Heart left ventricle (tissue), 13 donors: ENCODE results near the gene CCL20.
A peak's percentile ranks its signal among the peaks of the same experiment; 100 is the strongest.

ENCODE experiments used
- POLR2A ChIP-seq, 2 donors: fragments of 450-650 bp; IDR thresholded peaks; one replicate each; pipeline ENCODE4 v1.6.1; 2017; ENCODE audit warnings: antibody characterized with exemption in 2 of 2, mild to moderate bottlenecking in 2 of 2, moderate library complexity in 2 of 2
- TF ChIP-seq, protein P1 (sequence below), 12 donors: fragments of 200-600 bp; sonication (generic) in 4 of 12; IDR thresholded peaks; one replicate each; pipeline versions ENCODE4 v1.5.0 to v1.8.0; 2018 to 2022; ENCODE audit warnings: antibody characterized with exemption in 12 of 12, mild to moderate bottlenecking in 5 of 12
- donor health status: ischemic (EF 13 %, LVEDD 7.1; RV severe dilation, severe dysfunction).
- donor health status: DM: no; HTN: yes; CAD: no.
- donor health status: DM: no; HTN: no; CAD: no.
- donor health status: ischemic (EF 25% LVEDD 6.9; RV normal size, moderate dysfunction).
- donor health status: ischemic (EF 25% LVEDD 5.7; RV mildly dilated, moderate dysfunction).
- donor health status: ischemic (EF 35%, LVEDD 5.7; RV mildly dilated, moderate dysfunction).
- donor health status: nonischemic (EF 11% LVEDD 7.7; RV severe dilation, severe dysfunction).
- donor health status: DM: yes; HTN: yes; CAD: no.
- donor health status: PGD.
- donor health status: ischemic (EF 29% LVEDD 5.4; RV normal size, mild dysfunction).
- donor health status: nonischemic (EF 23%, LVEDD 6.1; RV moderate dilation, normal function).

DNA sequence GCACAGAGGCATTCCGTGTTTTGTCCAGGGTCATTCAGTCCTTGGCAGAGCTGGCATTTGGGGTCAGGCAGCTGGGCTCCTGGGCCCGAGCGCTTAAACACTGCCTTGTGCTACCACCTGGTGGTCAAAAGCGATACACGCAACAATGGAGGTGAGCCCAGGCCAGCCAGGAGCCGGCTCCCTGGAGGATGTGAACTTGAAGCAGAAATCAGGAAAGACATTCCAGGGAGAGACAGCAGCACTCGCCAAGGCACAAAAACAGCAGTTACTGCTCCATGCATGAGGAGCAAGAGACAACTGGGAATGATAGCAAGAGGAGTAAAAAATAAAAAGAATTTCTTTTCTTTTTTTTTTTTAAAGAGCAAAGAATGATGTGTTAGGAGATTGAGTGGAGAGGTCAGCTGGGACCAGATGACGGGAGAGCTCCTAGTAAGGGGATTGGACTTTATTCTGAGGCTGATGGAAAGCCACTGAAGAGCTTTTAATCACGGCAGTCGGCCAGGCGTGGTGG, 47.2 kb upstream of the CCL20 start:
- TF ChIP-seq, protein P1, sequence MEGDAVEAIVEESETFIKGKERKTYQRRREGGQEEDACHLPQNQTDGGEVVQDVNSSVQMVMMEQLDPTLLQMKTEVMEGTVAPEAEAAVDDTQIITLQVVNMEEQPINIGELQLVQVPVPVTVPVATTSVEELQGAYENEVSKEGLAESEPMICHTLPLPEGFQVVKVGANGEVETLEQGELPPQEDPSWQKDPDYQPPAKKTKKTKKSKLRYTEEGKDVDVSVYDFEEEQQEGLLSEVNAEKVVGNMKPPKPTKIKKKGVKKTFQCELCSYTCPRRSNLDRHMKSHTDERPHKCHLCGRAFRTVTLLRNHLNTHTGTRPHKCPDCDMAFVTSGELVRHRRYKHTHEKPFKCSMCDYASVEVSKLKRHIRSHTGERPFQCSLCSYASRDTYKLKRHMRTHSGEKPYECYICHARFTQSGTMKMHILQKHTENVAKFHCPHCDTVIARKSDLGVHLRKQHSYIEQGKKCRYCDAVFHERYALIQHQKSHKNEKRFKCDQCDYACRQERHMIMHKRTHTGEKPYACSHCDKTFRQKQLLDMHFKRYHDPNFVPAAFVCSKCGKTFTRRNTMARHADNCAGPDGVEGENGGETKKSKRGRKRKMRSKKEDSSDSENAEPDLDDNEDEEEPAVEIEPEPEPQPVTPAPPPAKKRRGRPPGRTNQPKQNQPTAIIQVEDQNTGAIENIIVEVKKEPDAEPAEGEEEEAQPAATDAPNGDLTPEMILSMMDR (IDR thresholded peaks at IDR 0.05), result peak; percentile 71 to 91 (median 87)
- no peak for TF ChIP-seq POLR2A (IDR thresholded peaks at IDR 0.05)
